GM21529 (cell line): ENCODE data around the gene PHOX2B.
"Not testable (repeated sequence)": the region's sequence is repeated elsewhere in the genome, so short reads cannot be mapped to it uniquely, and the experiment has no call there.

ENCODE experiments used
- ATAC-seq: cut with Tn5 transposase; IDR thresholded peaks from one replicate; pipeline ENCODE4 v1.9.1; 2021; ENCODE audit not compliant: unreplicated experiment

Gene PHOX2B

GRCh38 chr4:41748074-41748570 lies 403 bp downstream of the PHOX2B start:
- no peak for ATAC-seq

- ATAC-seq = no peak
These were observed 1.1 kb downstream of the PHOX2B start for GRCh38 chr4:41747230-41748055.

- ATAC-seq = no peak
These were observed 1.9 kb downstream of the PHOX2B start for GRCh38 chr4:41746440-41747229.

- no peak for ATAC-seq
These were observed 2.5 kb downstream of the PHOX2B start for GRCh38 chr4:41746025-41746439.

GRCh38 chr4:41745292-41746024 lies 3.1 kb downstream of the PHOX2B start:
- no peak for ATAC-seq

GRCh38 chr4:41744572-41745291 lies 3.8 kb downstream of the PHOX2B start:
- no peak for ATAC-seq

- ATAC-seq = no peak
These were observed 7.2 kb downstream of the PHOX2B start for GRCh38 chr4:41741354-41741753.

GRCh38 chr4:41737491-41737890 lies 11.0 kb downstream of the PHOX2B start:
- ATAC-seq = not testable (repeated sequence)

- ATAC-seq = no peak
These were observed 14.2 kb downstream of the PHOX2B start for GRCh38 chr4:41734371-41734770.

GRCh38 chr4:41731569-41732126 lies 16.9 kb downstream of the PHOX2B start:
- no peak for ATAC-seq

GRCh38 chr4:41728573-41728913 lies 20.0 kb downstream of the PHOX2B start:
- ATAC-seq = no peak

GRCh38 chr4:41727861-41728572 lies 20.5 kb downstream of the PHOX2B start:
- ATAC-seq = no peak

- ATAC-seq = no peak
These were observed 23.3 kb downstream of the PHOX2B start for GRCh38 chr4:41725254-41725653.

GRCh38 chr4:41723286-41723685 lies 25.2 kb downstream of the PHOX2B start:
- ATAC-seq = no peak

GRCh38 chr4:41722181-41722580 lies 26.3 kb downstream of the PHOX2B start:
- ATAC-seq = no peak

GRCh38 chr4:41719417-41719816 lies 29.1 kb downstream of the PHOX2B start:
- ATAC-seq = no peak

- ATAC-seq = no peak
These were observed 29.6 kb downstream of the PHOX2B start for GRCh38 chr4:41718907-41719306.

- no peak for ATAC-seq
These were observed 33.4 kb downstream of the PHOX2B start for GRCh38 chr4:41715155-41715554.

- ATAC-seq = no peak
These were observed 34.0 kb downstream of the PHOX2B start for GRCh38 chr4:41714364-41715000.
